H9 (cell line): ENCODE results near the gene PHC3. TPM values are rescaled to one million over a fixed set of nuclear protein-coding genes. Genes with fewer than 3 reads are reported as not detected.

Experiments used
- DNase-seq: peaks from one replicate; pipeline ENCODE4 v3.0.0-alpha.2; 2017
- H2AFZ ChIP-seq: one replicate; pipeline ENCODE4 v1.6.1; 2013; ENCODE audit warnings: mild to moderate bottlenecking, low read length, control low read depth, moderate library complexity
- H2AK5ac ChIP-seq: 2 replicates; pipeline ENCODE4 v1.6.1; 2013; ENCODE audit warnings: low read length, control low read depth, mixed read lengths; ENCODE audit not compliant: insufficient read length
- H2BK120ac ChIP-seq: one replicate; pipeline ENCODE4 v1.6.1; 2013; ENCODE audit warnings: low read depth, mild to moderate bottlenecking, low read length, control low read depth, inconsistent platforms; ENCODE audit not compliant: poor library complexity, severe bottlenecking
- H2BK12ac ChIP-seq: 2 replicates; pipeline ENCODE4 v1.6.1; 2013; ENCODE audit warnings: low read length, control low read depth, mixed read lengths, low read depth; ENCODE audit not compliant: insufficient read length
- H2BK15ac ChIP-seq: 2 replicates; pipeline ENCODE4 v1.6.1; 2013; ENCODE audit warnings: low read depth, low read length, control low read depth
- H2BK20ac ChIP-seq: one replicate; pipeline ENCODE4 v1.6.1; 2013; ENCODE audit warnings: low read depth, mild to moderate bottlenecking, low read length, control low read depth, inconsistent platforms; ENCODE audit not compliant: poor library complexity, severe bottlenecking
- H2BK5ac ChIP-seq: 2 replicates; pipeline ENCODE4 v1.6.1; 2013; ENCODE audit warnings: low read length, control low read depth, mixed read lengths; ENCODE audit not compliant: insufficient read length
- H3K14ac ChIP-seq: 2 replicates; pipeline ENCODE4 v1.6.1; 2013; ENCODE audit warnings: low read length, control low read depth; ENCODE audit not compliant: insufficient read depth
- H3K18ac ChIP-seq: 2 replicates; pipeline ENCODE4 v1.6.1; 2013; ENCODE audit warnings: low read depth, mild to moderate bottlenecking, mixed read lengths, low read length, control low read depth; ENCODE audit not compliant: insufficient read length
- H3K23ac ChIP-seq: 2 replicates; pipeline ENCODE4 v1.6.1; 2013; ENCODE audit warnings: low read length, control low read depth, mixed read lengths, low read depth; ENCODE audit not compliant: insufficient read length
- H3K23me2 ChIP-seq: 2 replicates; pipeline ENCODE4 v1.6.1; 2013; ENCODE audit warnings: low read depth, mild to moderate bottlenecking, mixed read lengths, low read length, control low read depth; ENCODE audit not compliant: insufficient read length, poor library complexity, severe bottlenecking
- H3K27ac ChIP-seq: 2 replicates; pipeline ENCODE4 v1.5.1; 2013; ENCODE audit warnings: low read length, control low read depth, mixed read lengths, low read depth; ENCODE audit not compliant: insufficient read length
- H3K27me3 ChIP-seq: 2 replicates; pipeline ENCODE4 v1.6.1; 2013; ENCODE audit warnings: low read length, control low read depth, inconsistent platforms; ENCODE audit not compliant: insufficient read depth
- H3K4ac ChIP-seq: 2 replicates; pipeline ENCODE4 v1.6.1; 2013; ENCODE audit warnings: low read depth, mild to moderate bottlenecking, control low read depth, inconsistent platforms, low read length, moderate library complexity
- H3K4me1 ChIP-seq: 2 replicates; pipeline ENCODE4 v1.6.1; 2013; ENCODE audit warnings: low read length, control low read depth, inconsistent platforms; ENCODE audit not compliant: insufficient read depth
- H3K4me2 ChIP-seq: 2 replicates; pipeline ENCODE4 v1.6.1; 2013; ENCODE audit warnings: low read length, control low read depth, mixed read lengths; ENCODE audit not compliant: insufficient read length, insufficient read depth
- H3K56ac ChIP-seq: 2 replicates; pipeline ENCODE4 v1.6.1; 2013; ENCODE audit warnings: low read depth, mild to moderate bottlenecking, mixed read lengths, low read length, control low read depth; ENCODE audit not compliant: insufficient read length
- H3K79me1 ChIP-seq: 2 replicates; pipeline ENCODE4 v1.6.1; 2013; ENCODE audit warnings: low read depth, mild to moderate bottlenecking, moderate library complexity, low read length, control low read depth, inconsistent platforms; ENCODE audit not compliant: insufficient read depth, poor library complexity, severe bottlenecking
- H3K79me2 ChIP-seq: 2 replicates; pipeline ENCODE4 v1.6.1; 2013; ENCODE audit warnings: low read length, control low read depth, inconsistent platforms; ENCODE audit not compliant: insufficient read depth
- H3K9ac ChIP-seq: 2 replicates; pipeline ENCODE4 v1.6.1; 2013; ENCODE audit warnings: low read length, control low read depth, mixed read lengths; ENCODE audit not compliant: insufficient read length; ENCODE audit errors: extremely low read depth
- H3K9me3 ChIP-seq: one replicate; pipeline ENCODE4 v1.6.1; 2013; ENCODE audit warnings: low read depth, low read length, inconsistent platforms; ENCODE audit not compliant: control insufficient read depth
- H3T11ph ChIP-seq: one replicate; pipeline ENCODE4 v1.6.1; 2013; ENCODE audit warnings: mild to moderate bottlenecking, low read length, control low read depth, inconsistent platforms
- H4K20me1 ChIP-seq: one replicate; pipeline ENCODE4 v1.6.1; 2013; ENCODE audit not compliant: control insufficient read depth, insufficient read length, insufficient read depth
- H4K5ac ChIP-seq: 2 replicates; pipeline ENCODE4 v1.6.1; 2013; ENCODE audit warnings: low read depth, mild to moderate bottlenecking, mixed read lengths, low read length, control low read depth; ENCODE audit not compliant: insufficient read length
- H4K8ac ChIP-seq: replicated peaks from 2 replicates; pipeline ENCODE4 v1.6.1; 2013; ENCODE audit warnings: low read length, control low read depth, mixed read lengths, low read depth; ENCODE audit not compliant: insufficient read length
- H4K91ac ChIP-seq: 2 replicates; pipeline ENCODE4 v1.6.1; 2013; ENCODE audit warnings: low read depth, mild to moderate bottlenecking, moderate library complexity, mixed read lengths, low read length, control low read depth; ENCODE audit not compliant: insufficient read length
- H3K27ac Mint-ChIP-seq, 3 experiments: 2 replicates in 2 of 3; 3 replicates in 1 of 3; pipeline ENCODE4 v1.8.0; 2020 to 2021; ENCODE audit warnings: mixed read lengths in 3 of 3, mild to moderate bottlenecking in 1 of 3, moderate library complexity in 1 of 3
- H3K27me3 Mint-ChIP-seq: 2 replicates; pipeline ENCODE4 v1.8.0; 2021; ENCODE audit warnings: low read depth, mild to moderate bottlenecking, moderate library complexity, mixed read lengths
- H3K36me3 Mint-ChIP-seq, 3 experiments: 2 replicates in 2 of 3; 3 replicates in 1 of 3; pipeline ENCODE4 v1.8.0; 2020 to 2021; ENCODE audit warnings: low read depth in 3 of 3, mixed read lengths in 3 of 3; ENCODE audit not compliant: insufficient read depth in 1 of 3
- H3K4me1 Mint-ChIP-seq, 2 experiments: 2 replicates each; pipeline ENCODE4 v1.8.0; 2020; ENCODE audit warnings: mixed read lengths in 2 of 2
- H3K4me3 Mint-ChIP-seq, 2 experiments: 2 replicates in 1 of 2; 3 replicates in 1 of 2; pipeline ENCODE4 v1.8.0; 2020 to 2021; ENCODE audit warnings: mild to moderate bottlenecking in 2 of 2, mixed read lengths in 2 of 2, moderate library complexity in 1 of 2
- H3K9me3 Mint-ChIP-seq, 2 experiments: 2 replicates in 1 of 2; 3 replicates in 1 of 2; pipeline ENCODE4 v1.8.0; 2020; ENCODE audit warnings: mild to moderate bottlenecking in 2 of 2, mixed read lengths in 2 of 2, moderate library complexity in 1 of 2
- CTCF ChIP-seq: fragments of 200-600 bp; sonication (generic); conservative IDR thresholded peaks from 3 replicates; pipeline ENCODE4 v1.8.0; 2021; ENCODE audit warnings: antibody characterized with exemption, mild to moderate bottlenecking
- WGBS: extraction: QIAGEN DNeasy Blood & Tissue Kit; methylation state at CpG from one replicate; pipeline ENCODE4 v1.1.7; 2013; ENCODE audit warnings: missing lambda C conversion rate, low lambda C conversion rate, mixed read lengths; ENCODE audit not compliant: insufficient read length; ENCODE audit errors: extremely low coverage; 5-methylcytosine and 5-hydroxymethylcytosine counted together
- total RNA-seq: library from RNA; stranded (reverse); gene quantifications from 2 replicates; pipeline ENCODE4 v1.2.1, GENCODE V29; 2021

PHC3 gene
- total RNA-seq, 1 experiment from 2014 or later = 26.4 TPM

DNA sequence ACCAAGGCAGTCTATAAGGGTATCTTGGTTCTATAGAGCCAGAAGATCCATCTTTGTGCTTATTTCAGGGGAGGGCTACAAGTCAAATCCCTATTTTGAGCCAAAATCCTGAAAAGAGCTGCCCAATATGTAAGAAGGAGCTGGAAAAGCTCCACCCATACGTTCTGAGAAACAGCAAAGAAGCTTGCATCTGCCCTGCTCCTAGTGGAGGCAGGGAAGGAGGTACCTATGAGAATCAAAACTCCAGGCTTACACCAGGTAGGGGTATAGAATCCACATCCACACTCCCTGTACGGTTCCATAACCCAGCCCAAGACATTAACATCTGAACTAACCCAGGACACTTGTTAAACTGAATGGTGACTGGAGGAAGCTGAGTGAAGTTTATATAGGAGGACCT lies 30.0 kb downstream of the PHC3 start:
- Histone ChIP-seq H4K5ac (no peak overlapping the region), H3K27ac (no peak overlapping the region), H3K9ac (no peak overlapping the region), H3K4me1 (no peaks in the 10 kb centered on the region), H3K23ac (no peak overlapping the region), H2BK20ac (no peak overlapping the region), H3K27me3 (no peaks in the 10 kb centered on the region), H2BK5ac (no peak overlapping the region), H2BK15ac (no peak overlapping the region), H3K79me2 (peaks cover 2% of the 10 kb centered on the region; the same call in 1 of the 2 replicates), H3K14ac (no peak overlapping the region), H3K23me2 (no peaks in the 10 kb centered on the region), H4K8ac (no peak overlapping the region), H3K18ac (no peak overlapping the region), H3K4ac (no peak overlapping the region), H2AFZ (no peak overlapping the region), H3K56ac (no peak overlapping the region), H3T11ph (no peak overlapping the region), H2BK120ac (no peak overlapping the region), H3K4me2 (no peak overlapping the region), H3K79me1 (peaks cover 9% of the 10 kb centered on the region), H4K91ac (no peak overlapping the region), H4K20me1 (no peaks in the 10 kb centered on the region), H2BK12ac (no peak overlapping the region), H3K9me3 (no peaks in the 10 kb centered on the region), H2AK5ac (no peak overlapping the region)
- Mint-ChIP-seq H3K27ac (no peak overlapping the region), H3K36me3 (peaks cover 5 to 15% (median 11%) of the 10 kb centered on the region in 3 experiments; a peak in 5 of 7 replicates), H3K4me3 (no peak overlapping the region), H3K9me3 (no peaks in the 10 kb centered on the region), H3K4me1 (peaks cover 10 to 14% of the 10 kb centered on the region in 2 experiments), H3K27me3 (no peaks in the 10 kb centered on the region)
- WGBS = no CpG with 5 or more reads among the region's 2 CpGs
- no peak for DNase-seq
- TF ChIP-seq CTCF = no peak
